HepG2 (cell line): ENCODE measurements around the gene CCT3. TPM values are rescaled to one million over a fixed set of nuclear protein-coding genes. Genes with fewer than 3 reads are reported as not detected.
A peak's percentile ranks its signal among the peaks of the same experiment; 100 is the strongest.

ENCODE experiments used
- CAMTA2 ChIP-seq: sonication (generic); formaldehyde crosslinking; IDR thresholded peaks from 2 replicates; pipeline ENCODE4 v1.4.0; 2020; ENCODE audit warnings: mild to moderate bottlenecking, missing genetic modification reagents, borderline replicate concordance
- CREM ChIP-seq, 2 experiments: sonication (generic) in 1 of 2; formaldehyde crosslinking in 1 of 2; IDR thresholded peaks; 2 replicates each; pipeline versions ENCODE4 v1.4.0 to v1.6.1; 2016 to 2020; ENCODE audit warnings: antibody characterized with exemption in 1 of 2, mild to moderate bottlenecking in 1 of 2, missing genetic modification reagents in 1 of 2
- DRAP1 ChIP-seq: IDR thresholded peaks from 2 replicates; pipeline ENCODE4 v1.6.1; 2016; ENCODE audit warnings: missing genetic modification reagents, missing compliant biosample characterization
- FUBP1 ChIP-seq: sonication (generic); formaldehyde crosslinking; IDR thresholded peaks from 2 replicates; pipeline ENCODE4 v1.5.1; 2020; ENCODE audit warnings: missing genetic modification reagents, mild to moderate bottlenecking, borderline replicate concordance
- HNF4G ChIP-seq, 2 experiments: sonication (generic) in 1 of 2; formaldehyde crosslinking in 1 of 2; IDR thresholded peaks; 2 replicates each; pipeline versions ENCODE4 v1.4.0 to v1.6.1; 2011 to 2020; ENCODE audit warnings: borderline replicate concordance in 2 of 2, low read depth in 2 of 2, mild to moderate bottlenecking in 2 of 2, low read length in 1 of 2, missing genetic modification reagents in 1 of 2, moderate library complexity in 1 of 2
- NR2F6 ChIP-seq, 2 experiments: IDR thresholded peaks; 2 replicates each; pipeline ENCODE4 v1.6.1; 2016; ENCODE audit warnings: antibody characterized with exemption in 1 of 2, mild to moderate bottlenecking in 1 of 2
- PATZ1 ChIP-seq: sonication (generic); formaldehyde crosslinking; IDR thresholded peaks from 2 replicates; pipeline ENCODE4 v1.4.0; 2020; ENCODE audit warnings: missing genetic modification reagents
- RBM22 ChIP-seq: fragments of 200-400 bp; formaldehyde crosslinking; optimal IDR thresholded peaks from 2 replicates; pipeline ENCODE3; 2017; ENCODE audit warnings: mild to moderate bottlenecking, low read length, moderate library complexity
- REL ChIP-seq: sonication (generic); formaldehyde crosslinking; conservative IDR thresholded peaks from 2 replicates; pipeline ENCODE4 v1.8.0; 2022; ENCODE audit warnings: mild to moderate bottlenecking, missing genetic modification reagents, moderate library complexity
- SKI ChIP-seq: fragments of 450-650 bp; IDR thresholded peaks from one replicate; pipeline ENCODE4 v1.6.1; 2018; ENCODE audit warnings: mild to moderate bottlenecking; ENCODE audit not compliant: partially characterized antibody
- U2AF1 ChIP-seq: fragments of 200-400 bp; formaldehyde crosslinking; optimal IDR thresholded peaks from 2 replicates; pipeline ENCODE3; 2017; ENCODE audit warnings: mild to moderate bottlenecking, low read depth, low read length
- ZBTB42 ChIP-seq: sonication (generic); formaldehyde crosslinking; IDR thresholded peaks from 2 replicates; pipeline ENCODE4 v1.5.0; 2020; ENCODE audit warnings: mild to moderate bottlenecking, missing genetic modification reagents
- ZBTB8A ChIP-seq: sonication (generic); formaldehyde crosslinking; IDR thresholded peaks from 2 replicates; pipeline ENCODE4 v1.4.0; 2020; ENCODE audit warnings: mild to moderate bottlenecking, low read depth, missing genetic modification reagents, borderline replicate concordance
- ZFP90 ChIP-seq: sonication (generic); formaldehyde crosslinking; IDR thresholded peaks from 2 replicates; pipeline ENCODE4 v1.8.0; 2022; ENCODE audit warnings: missing genetic modification reagents, mild to moderate bottlenecking, inconsistent platforms, borderline replicate concordance
- ZMYM4 ChIP-seq: sonication (generic); formaldehyde crosslinking; IDR thresholded peaks from 2 replicates; pipeline ENCODE4 v1.8.1; 2023; ENCODE audit warnings: mild to moderate bottlenecking, missing genetic modification reagents
- ZNF33A ChIP-seq: sonication (generic); formaldehyde crosslinking; IDR thresholded peaks from 2 replicates; pipeline ENCODE4 v1.5.1; 2020; ENCODE audit warnings: missing genetic modification reagents, mild to moderate bottlenecking, moderate library complexity, borderline replicate concordance
- ZNF747 ChIP-seq: sonication (generic); formaldehyde crosslinking; IDR thresholded peaks from 2 replicates; pipeline ENCODE4 v1.8.1; 2023; ENCODE audit warnings: missing genetic modification reagents, mild to moderate bottlenecking, borderline replicate concordance
- ZNF891 ChIP-seq: sonication (generic); formaldehyde crosslinking; IDR thresholded peaks from 2 replicates; pipeline ENCODE4 v1.5.0; 2020; ENCODE audit warnings: mild to moderate bottlenecking, missing genetic modification reagents
- polyA plus RNA-seq, 8 experiments: library from polyadenylated mRNA; depleted of rRNA in 3 of 8; stranded (reverse) in 7 of 8; unstranded in 1 of 8; fragments of >200 nt; fragmentation: Illumina TruSeq in 4 of 8; extraction: Trizol in 4 of 8; gene quantifications; 2 replicates each; pipeline versions ENCODE4 v1.2.1 to v1.2.3, GENCODE V29; 2011 to 2016; ENCODE audit warnings: low read depth in 4 of 8, missing spikeins in 1 of 8, mixed read lengths in 1 of 8; ENCODE audit not compliant: insufficient read depth in 1 of 8
- total RNA-seq, 5 experiments: library from RNA; depleted of rRNA; stranded (reverse); fragments of >200 nt; fragmentation: Illumina TruSeq; extraction: Trizol; gene quantifications; 2 replicates each; pipeline ENCODE4 v1.2.3, GENCODE V29; 2016; ENCODE audit warnings: low read depth in 1 of 5
- TF ChIP-seq, protein P1 (sequence below): sonication (generic); formaldehyde crosslinking; IDR thresholded peaks from 2 replicates; pipeline ENCODE4 v1.4.0; 2020; ENCODE audit warnings: missing genetic modification reagents

CCT3 gene
- total and polyA plus RNA-seq, 2 of the 13 experiments (the other 11 are each of a cell fraction or from before 2014, with no cell fraction given): 319 to 615 TPM

DNA sequence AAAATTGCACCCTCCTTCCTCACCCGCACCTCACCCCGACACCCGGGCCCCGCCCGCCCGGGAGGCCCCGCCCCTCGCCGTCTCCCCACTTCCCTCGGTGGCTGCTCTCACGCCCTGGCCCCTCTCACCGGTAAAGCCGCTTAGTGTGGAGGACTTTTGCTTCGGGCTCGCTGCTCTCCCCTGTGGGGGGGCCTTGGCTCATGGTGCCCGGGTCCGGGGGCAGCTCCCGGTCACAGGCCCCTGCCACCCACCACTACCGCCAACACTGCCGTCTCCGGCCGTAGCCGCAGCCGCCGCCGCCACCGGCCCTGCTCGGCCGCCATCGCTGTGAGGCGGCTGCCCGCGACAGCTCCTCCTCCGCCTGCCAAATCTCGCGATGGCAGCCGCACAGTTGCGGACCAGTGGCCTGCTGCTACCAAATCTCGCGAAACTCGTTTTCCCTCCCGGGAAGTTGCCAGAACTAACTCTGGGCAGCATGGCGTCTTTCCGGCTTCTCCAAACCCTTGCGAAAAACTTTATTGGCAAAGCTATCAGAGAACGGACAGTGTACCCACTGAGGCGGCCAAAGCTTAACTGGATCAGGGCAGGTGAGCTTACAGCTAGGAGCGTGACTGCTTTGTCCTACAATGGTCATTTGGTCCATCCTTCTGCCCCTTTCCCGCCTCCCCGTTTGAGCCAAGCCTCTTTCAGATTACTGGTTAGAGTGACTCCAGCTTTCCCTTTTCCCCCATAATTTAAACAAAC, 55.4 kb downstream of the CCT3 start, which contains the start of gene SMG5 (continued):
- TF ChIP-seq RBM22: no peak
- TF ChIP-seq ZBTB42 (CRISPR knock-in tag): 0 out of 2 replicates have a peak, but pooled peaks have one; percentile 50
- no peak for TF ChIP-seq ZNF33A (CRISPR knock-in tag)
- TF ChIP-seq SKI: peak; percentile 15
- TF ChIP-seq NR2F6 (IDR thresholded peaks at IDR 0.05): no peak
- TF ChIP-seq NR2F6 (CRISPR knock-in tag; IDR thresholded peaks at IDR 0.05): 0 out of 2 replicates have a peak, but pooled peaks have one; percentile 45
- TF ChIP-seq, protein P1, sequence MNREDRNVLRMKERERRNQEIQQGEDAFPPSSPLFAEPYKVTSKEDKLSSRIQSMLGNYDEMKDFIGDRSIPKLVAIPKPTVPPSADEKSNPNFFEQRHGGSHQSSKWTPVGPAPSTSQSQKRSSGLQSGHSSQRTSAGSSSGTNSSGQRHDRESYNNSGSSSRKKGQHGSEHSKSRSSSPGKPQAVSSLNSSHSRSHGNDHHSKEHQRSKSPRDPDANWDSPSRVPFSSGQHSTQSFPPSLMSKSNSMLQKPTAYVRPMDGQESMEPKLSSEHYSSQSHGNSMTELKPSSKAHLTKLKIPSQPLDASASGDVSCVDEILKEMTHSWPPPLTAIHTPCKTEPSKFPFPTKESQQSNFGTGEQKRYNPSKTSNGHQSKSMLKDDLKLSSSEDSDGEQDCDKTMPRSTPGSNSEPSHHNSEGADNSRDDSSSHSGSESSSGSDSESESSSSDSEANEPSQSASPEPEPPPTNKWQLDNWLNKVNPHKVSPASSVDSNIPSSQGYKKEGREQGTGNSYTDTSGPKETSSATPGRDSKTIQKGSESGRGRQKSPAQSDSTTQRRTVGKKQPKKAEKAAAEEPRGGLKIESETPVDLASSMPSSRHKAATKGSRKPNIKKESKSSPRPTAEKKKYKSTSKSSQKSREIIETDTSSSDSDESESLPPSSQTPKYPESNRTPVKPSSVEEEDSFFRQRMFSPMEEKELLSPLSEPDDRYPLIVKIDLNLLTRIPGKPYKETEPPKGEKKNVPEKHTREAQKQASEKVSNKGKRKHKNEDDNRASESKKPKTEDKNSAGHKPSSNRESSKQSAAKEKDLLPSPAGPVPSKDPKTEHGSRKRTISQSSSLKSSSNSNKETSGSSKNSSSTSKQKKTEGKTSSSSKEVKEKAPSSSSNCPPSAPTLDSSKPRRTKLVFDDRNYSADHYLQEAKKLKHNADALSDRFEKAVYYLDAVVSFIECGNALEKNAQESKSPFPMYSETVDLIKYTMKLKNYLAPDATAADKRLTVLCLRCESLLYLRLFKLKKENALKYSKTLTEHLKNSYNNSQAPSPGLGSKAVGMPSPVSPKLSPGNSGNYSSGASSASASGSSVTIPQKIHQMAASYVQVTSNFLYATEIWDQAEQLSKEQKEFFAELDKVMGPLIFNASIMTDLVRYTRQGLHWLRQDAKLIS (CRISPR knock-in tag): no peak
- TF ChIP-seq U2AF1: no peak
- TF ChIP-seq HNF4G (IDR thresholded peaks at IDR 0.05; ENCODE audit: borderline replicate concordance, low read depth, low read length): 0 out of 2 replicates have a peak, but pooled peaks have one; percentile 22
- 0 out of 2 replicates have a peak, but pooled peaks have one; percentile 37 for TF ChIP-seq HNF4G (CRISPR knock-in tag; IDR thresholded peaks at IDR 0.05; ENCODE audit: borderline replicate concordance, low read depth)
- TF ChIP-seq ZBTB8A (CRISPR knock-in tag): no peak; the same call in 1 of the 2 replicates
- peak; percentile 65; the same call in 1 of the 2 replicates for TF ChIP-seq ZFP90
- peak; percentile 69; the same call in 1 of the 2 replicates for TF ChIP-seq FUBP1
- TF ChIP-seq CREM (IDR thresholded peaks at IDR 0.05): peak; percentile 84
- TF ChIP-seq CREM (CRISPR knock-in tag; IDR thresholded peaks at IDR 0.05): no peak
- TF ChIP-seq PATZ1: peak; percentile 21; the same call in 1 of the 2 replicates
- 0 out of 2 replicates have a peak, but pooled peaks have one; percentile 46 for TF ChIP-seq REL (CRISPR knock-in tag)
- no peak for TF ChIP-seq CAMTA2 (CRISPR knock-in tag)
- peak; percentile 84 for TF ChIP-seq DRAP1
- peak; percentile 91 for TF ChIP-seq ZMYM4 (CRISPR knock-in tag)
- TF ChIP-seq ZNF891 (CRISPR knock-in tag): peak; percentile 86; the same call in 1 of the 2 replicates
- peak; percentile 78; the same call in 1 of the 2 replicates for TF ChIP-seq ZNF747 (CRISPR knock-in tag)
